Measurements from ENCODE around the gene TEAD1.

- no peak for TF ChIP-seq CTCF (IDR thresholded peaks at IDR 0.05)
- no peak for TF ChIP-seq ZFX (IDR thresholded peaks at IDR 0.05; ENCODE audit: borderline replicate concordance)
These were observed 137.6 kb downstream of the TEAD1 start for GRCh38 chr11:12811861-12812260.

All from 22Rv1 (cell line).